Activated T-helper 1 cell treated with Interleukin-2 at 50 U/mL for 16 hours (primary cell): ENCODE measurements around the gene SLC35F4.

Experiments used
- DNase-seq: peaks from one replicate; pipeline ENCODE4 v3.0.0-alpha.2; 2020; ENCODE audit warnings: low read depth

The SLC35F4 gene

DNA sequence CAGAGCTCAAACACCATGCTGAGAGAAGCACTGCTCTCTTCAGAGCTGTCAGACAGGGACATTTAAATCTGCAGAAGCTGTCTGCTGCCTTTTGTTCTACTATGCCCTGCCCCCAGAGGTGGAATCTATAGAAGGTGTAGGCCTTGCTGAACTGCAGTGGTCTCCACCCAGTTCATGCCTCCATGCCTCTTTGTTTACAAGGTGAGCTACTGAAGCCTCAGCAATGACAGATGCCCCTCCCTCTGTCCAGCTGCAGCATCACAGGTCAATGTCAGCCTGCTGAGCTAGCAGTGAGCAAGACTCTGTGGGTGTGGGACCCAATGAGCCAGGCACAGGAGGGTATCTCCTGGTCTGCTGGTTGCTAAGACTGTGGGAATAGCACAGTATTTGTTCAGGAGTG is 346.8 kb downstream of the SLC35F4 start:
- no peak for DNase-seq
